ENCODE results near the gene PPP1R7.

Gene PPP1R7

GRCh38 chr2:241182126-241182525, 31.9 kb downstream of the PPP1R7 start:
- H3K4me3 ChIP-seq (replicated peaks; ENCODE audit: low read depth, low read length), result no peak overlapping the region
- no peak for TF ChIP-seq CTCF (IDR thresholded peaks at IDR 0.05; ENCODE audit: insufficient read depth, low read length, poor library complexity, severe bottlenecking)
- H3K36me3 ChIP-seq (ENCODE audit: control insufficient read depth, insufficient read depth, low read length), result peaks cover 15% of the 10 kb centered on the region
- no peak for DNase-seq (ENCODE audit: extremely low read depth, insufficient read length)
- H3K27me3 ChIP-seq (replicated peaks; ENCODE audit: control insufficient read depth, insufficient read depth, low read length), result no peaks in the 10 kb centered on the region

- DNase-seq (ENCODE audit: extremely low read depth, insufficient read length), result no peak
- Histone ChIP-seq H3K4me3 (replicated peaks; ENCODE audit: low read depth, low read length) (no peak overlapping the region), H3K27me3 (replicated peaks; ENCODE audit: control insufficient read depth, insufficient read depth, low read length) (no peaks in the 10 kb centered on the region), H3K36me3 (ENCODE audit: control insufficient read depth, insufficient read depth, low read length) (peaks cover 14% of the 10 kb centered on the region)
- no peak for TF ChIP-seq CTCF (IDR thresholded peaks at IDR 0.05; ENCODE audit: insufficient read depth, low read length, poor library complexity, severe bottlenecking)
Measured at GRCh38 chr2:241182531-241183133, 32.4 kb downstream of the PPP1R7 start.

GRCh38 chr2:241183221-241183620, 33.0 kb downstream of the PPP1R7 start:
- no peaks in the 10 kb centered on the region; the same call in 1 of the 2 replicates for H3K27me3 ChIP-seq (replicated peaks; ENCODE audit: control insufficient read depth, insufficient read depth, low read length)
- no peak for TF ChIP-seq CTCF (IDR thresholded peaks at IDR 0.05; ENCODE audit: insufficient read depth, low read length, poor library complexity, severe bottlenecking)

DNA sequence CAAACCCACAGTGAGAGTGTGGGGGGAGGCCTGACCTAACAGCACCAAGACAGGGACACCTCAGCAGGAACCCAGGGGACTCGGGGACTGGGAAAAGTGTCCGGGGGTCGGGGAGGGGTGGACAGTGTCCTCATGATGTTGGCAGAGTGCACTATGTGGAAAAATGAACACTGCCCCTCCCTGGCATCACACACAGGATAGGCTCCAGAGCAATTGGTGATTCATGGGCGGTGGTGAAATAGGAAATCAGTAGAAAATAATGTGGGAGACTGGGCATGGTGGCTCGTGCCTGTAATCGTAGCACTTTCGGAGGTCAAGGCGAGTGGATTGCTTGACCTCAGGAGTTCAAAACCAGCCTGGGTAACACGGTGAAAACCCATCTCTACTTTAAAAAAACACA, 34.6 kb downstream of the PPP1R7 start:
- H3K4me3 ChIP-seq (replicated peaks; ENCODE audit: low read depth, low read length), result no peak overlapping the region
- H3K36me3 ChIP-seq (ENCODE audit: control insufficient read depth, insufficient read depth, low read length), result peaks cover 9% of the 10 kb centered on the region
- no peak for TF ChIP-seq CTCF (IDR thresholded peaks at IDR 0.05; ENCODE audit: insufficient read depth, low read length, poor library complexity, severe bottlenecking)
- H3K27me3 ChIP-seq (replicated peaks; ENCODE audit: control insufficient read depth, insufficient read depth, low read length), result no peaks in the 10 kb centered on the region; the same call in 1 of the 2 replicates
- no peak for DNase-seq (ENCODE audit: extremely low read depth, insufficient read length)

More at GRCh38 chr2:241183221-241183620, 33.0 kb downstream of the PPP1R7 start:
- Histone ChIP-seq H3K4me3 (replicated peaks; ENCODE audit: low read depth, low read length) (no peak overlapping the region), H3K36me3 (ENCODE audit: control insufficient read depth, insufficient read depth, low read length) (peaks cover 11% of the 10 kb centered on the region)
- no peak for DNase-seq (ENCODE audit: extremely low read depth, insufficient read length)

GRCh38 chr2:241185961-241186360, 35.7 kb downstream of the PPP1R7 start:
- no peak for DNase-seq (ENCODE audit: extremely low read depth, insufficient read length)
- H3K36me3 ChIP-seq (ENCODE audit: control insufficient read depth, insufficient read depth, low read length), result peaks cover 9% of the 10 kb centered on the region
- no peak overlapping the region for H3K4me3 ChIP-seq (replicated peaks; ENCODE audit: low read depth, low read length)
- H3K27me3 ChIP-seq (replicated peaks; ENCODE audit: control insufficient read depth, insufficient read depth, low read length), result no peaks in the 10 kb centered on the region; the same call in 1 of the 2 replicates
- no peak for TF ChIP-seq CTCF (IDR thresholded peaks at IDR 0.05; ENCODE audit: insufficient read depth, low read length, poor library complexity, severe bottlenecking)
